Hematopoietic multipotent progenitor cell treated with erythropoietin and hydrocortisone succinate and interleukin-3 and kit ligand, for 15 days (in vitro differentiated cells): ENCODE measurements around the gene TSPYL6.
"Not testable (repeated sequence)": the region's sequence is repeated elsewhere in the genome, so short reads cannot be mapped to it uniquely, and the experiment has no call there.

ENCODE experiments used
- DNase-seq: peaks from one replicate; pipeline ENCODE4 v3.0.0-alpha.2; 2015; ENCODE audit warnings: low spot score

The TSPYL6 gene

GRCh38 chr2:54256091-54256694 lies at the start of gene TSPYL6:
Gene TSPYL6, minus strand, starts transcription at chr2:54256229. Its CDS starts 78 bp downstream, at chr2:54256151.
- DNase-seq: no peak

GRCh38 chr2:54303631-54304030 lies 47.6 kb upstream of the TSPYL6 start:
- no peak for DNase-seq

- DNase-seq: no peak
These were observed 42.5 kb upstream of the TSPYL6 start for GRCh38 chr2:54298514-54298913.

GRCh38 chr2:54295911-54296310 lies 39.9 kb upstream of the TSPYL6 start:
- DNase-seq: no peak

- not testable (repeated sequence) for DNase-seq
These were observed 38.6 kb upstream of the TSPYL6 start for GRCh38 chr2:54294665-54295064.

GRCh38 chr2:54290356-54291025 lies 34.5 kb upstream of the TSPYL6 start:
- DNase-seq: no peak

- no peak for DNase-seq
These were observed 33.9 kb upstream of the TSPYL6 start for GRCh38 chr2:54289917-54290316.

- DNase-seq: no peak
These were observed 31.5 kb upstream of the TSPYL6 start for GRCh38 chr2:54287532-54287931.

- DNase-seq: no peak
These were observed 29.4 kb upstream of the TSPYL6 start for GRCh38 chr2:54285451-54285850.

- DNase-seq: no peak
These were observed 28.8 kb upstream of the TSPYL6 start for GRCh38 chr2:54284826-54285225.

- no peak for DNase-seq
These were observed 23.4 kb upstream of the TSPYL6 start for GRCh38 chr2:54279385-54279784.

- DNase-seq: no peak
These were observed 19.5 kb upstream of the TSPYL6 start for GRCh38 chr2:54275541-54275940.

- DNase-seq: no peak
These were observed 18.8 kb upstream of the TSPYL6 start for GRCh38 chr2:54274781-54275242.

GRCh38 chr2:54271843-54272627 lies 16.0 kb upstream of the TSPYL6 start:
- DNase-seq: no peak

GRCh38 chr2:54271189-54271588 lies 15.2 kb upstream of the TSPYL6 start:
- DNase-seq: no peak

GRCh38 chr2:54267577-54267976 lies 11.5 kb upstream of the TSPYL6 start:
- no peak for DNase-seq

GRCh38 chr2:54265081-54265480 lies 9.1 kb upstream of the TSPYL6 start:
- not testable (repeated sequence) for DNase-seq

GRCh38 chr2:54262015-54262765 lies 6.2 kb upstream of the TSPYL6 start:
- no peak for DNase-seq

GRCh38 chr2:54261537-54261936 lies 5.5 kb upstream of the TSPYL6 start:
- DNase-seq: no peak

- DNase-seq: no peak
These were observed 4.2 kb upstream of the TSPYL6 start for GRCh38 chr2:54260241-54260595.

GRCh38 chr2:54259413-54260240 lies 3.6 kb upstream of the TSPYL6 start:
- no peak for DNase-seq
